Stimulated activated CD8-positive, alpha-beta memory T cell treated with anti-CD3 and anti-CD28 coated beads, Interleukin-4, amount 100 ng/mL, for 4 hours (primary cell): ENCODE measurements around the gene CDH5.
"Not testable (repeated sequence)": the region's sequence is repeated elsewhere in the genome, so short reads cannot be mapped to it uniquely, and the experiment has no call there.

Experiments used
- DNase-seq, 2 donors: peaks; one replicate each; pipeline ENCODE4 v3.0.0-alpha.2; 2020; ENCODE audit warnings: low read depth in 2 of 2, low spot score in 1 of 2

The CDH5 gene

GRCh38 chr16:66366433-66367299 lies at the start of gene CDH5:
CDH5 (plus strand) TSS chr16:66366691; CDS start chr16:66379338, 12,647 bp downstream.
- DNase-seq: no peak

GRCh38 chr16:66318505-66318904 lies 48.0 kb upstream of the CDH5 start:
- DNase-seq: no peak

- no peak for DNase-seq
Measured at GRCh38 chr16:66320774-66321173, 45.7 kb upstream of the CDH5 start.

GRCh38 chr16:66322174-66322573 lies 44.3 kb upstream of the CDH5 start:
- no peak for DNase-seq

- no peak for DNase-seq
Measured at GRCh38 chr16:66324815-66325515, 41.5 kb upstream of the CDH5 start.

- no peak for DNase-seq
Measured at GRCh38 chr16:66325717-66326376, 40.6 kb upstream of the CDH5 start.

- DNase-seq: no peak
Measured at GRCh38 chr16:66326991-66327513, 39.4 kb upstream of the CDH5 start.

- DNase-seq: no peak
Measured at GRCh38 chr16:66328282-66328681, 38.2 kb upstream of the CDH5 start.

GRCh38 chr16:66331464-66331863 lies 35.0 kb upstream of the CDH5 start:
- DNase-seq: not testable (repeated sequence)

- DNase-seq: no peak
Measured at GRCh38 chr16:66332634-66333610, 33.6 kb upstream of the CDH5 start.

GRCh38 chr16:66334853-66335574 lies 31.5 kb upstream of the CDH5 start:
- no peak for DNase-seq

- DNase-seq: no peak
Measured at GRCh38 chr16:66335704-66336329, 30.7 kb upstream of the CDH5 start.

GRCh38 chr16:66337463-66338188 lies 28.9 kb upstream of the CDH5 start:
- DNase-seq: no peak

- DNase-seq: no peak
Measured at GRCh38 chr16:66342294-66342900, 24.1 kb upstream of the CDH5 start.

GRCh38 chr16:66344533-66345145 lies 21.9 kb upstream of the CDH5 start:
- peak in 1 of 2 donors; percentile 20 for DNase-seq

- DNase-seq: no peak
Measured at GRCh38 chr16:66346221-66346620, 20.3 kb upstream of the CDH5 start.

GRCh38 chr16:66352304-66352703 lies 14.2 kb upstream of the CDH5 start:
- no peak for DNase-seq

GRCh38 chr16:66353055-66353454 lies 13.4 kb upstream of the CDH5 start:
- no peak for DNase-seq
